ENCODE results near the gene BRINP2.

- TF ChIP-seq ZNF565 (CRISPR knock-in tag; conservative IDR thresholded peaks at IDR 0.05; ENCODE audit: low read depth) (no peak), SNAI2 (CRISPR knock-in tag; IDR thresholded peaks at IDR 0.05) (no peak), ZFP30 (CRISPR knock-in tag; IDR thresholded peaks at IDR 0.05) (no peak), ZFP3 (CRISPR knock-in tag; IDR thresholded peaks at IDR 0.05) (no peak), CSDC2 (CRISPR knock-in tag; IDR thresholded peaks at IDR 0.05) (no peak), RARB (CRISPR knock-in tag; IDR thresholded peaks at IDR 0.05) (no peak)
Measured at GRCh38 chr1:177128665-177129281, 42.0 kb upstream of the BRINP2 start.
